Measurements from ENCODE around the gene SNIP1.
A peak's percentile ranks its signal among the peaks of the same experiment; 100 is the strongest.
"Not testable (repeated sequence)": the region's sequence is repeated elsewhere in the genome, so short reads cannot be mapped to it uniquely, and the experiment has no call there.

Gene SNIP1

DNA sequence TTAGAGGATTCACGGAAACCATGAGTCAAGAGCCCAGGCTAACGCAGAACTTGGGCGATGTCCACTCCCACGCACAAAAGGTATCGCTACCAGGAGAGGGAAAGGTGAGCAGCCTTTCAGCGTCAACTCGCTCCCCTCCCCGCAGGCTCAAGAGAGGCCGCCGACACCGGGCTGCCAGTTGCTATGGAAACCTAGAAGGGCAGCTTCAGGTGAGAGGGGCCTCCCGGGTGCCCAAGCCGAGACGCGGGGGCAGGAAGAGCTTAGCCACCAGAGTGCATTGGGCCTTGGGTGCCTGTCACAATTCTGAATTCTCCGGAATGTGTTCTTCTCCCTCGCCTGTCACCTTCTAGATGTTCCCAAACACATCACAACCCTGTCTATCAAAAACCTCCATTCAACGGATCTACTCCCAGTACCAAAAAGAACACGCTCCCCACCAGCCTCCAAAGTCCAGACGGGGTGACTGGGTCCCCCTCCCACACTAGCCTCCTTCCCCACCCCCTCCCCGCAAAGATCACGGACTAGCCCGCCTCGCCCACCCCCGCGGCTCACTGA lies 40.2 kb downstream of the SNIP1 start:
- DNase-seq (ENCODE audit: low read depth), result no peak

- no peak for DNase-seq (ENCODE audit: low read depth)
Measured at GRCh38 chr1:37509181-37509580, 44.9 kb downstream of the SNIP1 start.

DNA sequence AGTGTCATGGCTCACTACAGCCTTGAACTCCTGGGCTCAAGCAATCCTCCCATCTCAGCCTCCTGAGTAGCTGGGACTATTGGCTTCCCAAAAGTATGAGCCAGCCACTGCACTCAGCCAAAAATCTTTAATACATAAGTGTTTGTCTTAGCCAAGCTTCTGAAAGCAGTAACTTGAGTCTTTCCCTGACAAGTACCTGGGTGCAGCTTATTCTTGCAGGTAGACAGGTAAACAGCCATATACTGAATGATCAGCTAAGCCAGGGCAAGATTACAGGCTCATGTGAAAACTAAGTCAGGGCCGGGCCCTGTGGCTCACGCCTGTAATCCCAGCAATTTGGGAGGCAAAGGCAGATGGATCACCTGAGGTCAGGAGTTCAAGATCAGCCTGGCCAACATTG lies 47.4 kb downstream of the SNIP1 start:
- DNase-seq (ENCODE audit: low read depth), result no peak

- DNase-seq (ENCODE audit: low read depth), result not testable (repeated sequence)
Measured at GRCh38 chr1:37502791-37503190, 51.3 kb downstream of the SNIP1 start.

DNA sequence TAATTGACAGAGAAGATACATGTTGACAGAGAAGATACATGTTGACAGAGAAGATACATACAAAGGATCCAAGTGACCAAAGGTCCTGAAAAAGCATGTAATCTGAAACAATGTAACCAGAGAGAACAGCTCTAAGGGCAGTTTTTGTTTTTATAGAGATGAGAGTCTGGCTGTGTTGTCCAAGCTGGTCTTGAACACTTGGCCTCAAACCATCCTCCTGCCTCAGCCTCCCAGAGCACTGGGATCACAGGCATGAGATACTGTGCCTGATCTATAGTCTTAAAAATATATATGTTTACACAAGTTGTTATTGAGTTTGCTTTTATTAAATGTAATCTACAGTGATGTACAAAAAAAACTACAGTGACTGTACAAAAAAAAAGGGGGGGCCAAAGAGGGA lies 52.0 kb downstream of the SNIP1 start:
- no peak for DNase-seq (ENCODE audit: low read depth)

GRCh38 chr1:37501661-37502060 lies 52.4 kb downstream of the SNIP1 start:
- DNase-seq (ENCODE audit: low read depth), result no peak

DNA sequence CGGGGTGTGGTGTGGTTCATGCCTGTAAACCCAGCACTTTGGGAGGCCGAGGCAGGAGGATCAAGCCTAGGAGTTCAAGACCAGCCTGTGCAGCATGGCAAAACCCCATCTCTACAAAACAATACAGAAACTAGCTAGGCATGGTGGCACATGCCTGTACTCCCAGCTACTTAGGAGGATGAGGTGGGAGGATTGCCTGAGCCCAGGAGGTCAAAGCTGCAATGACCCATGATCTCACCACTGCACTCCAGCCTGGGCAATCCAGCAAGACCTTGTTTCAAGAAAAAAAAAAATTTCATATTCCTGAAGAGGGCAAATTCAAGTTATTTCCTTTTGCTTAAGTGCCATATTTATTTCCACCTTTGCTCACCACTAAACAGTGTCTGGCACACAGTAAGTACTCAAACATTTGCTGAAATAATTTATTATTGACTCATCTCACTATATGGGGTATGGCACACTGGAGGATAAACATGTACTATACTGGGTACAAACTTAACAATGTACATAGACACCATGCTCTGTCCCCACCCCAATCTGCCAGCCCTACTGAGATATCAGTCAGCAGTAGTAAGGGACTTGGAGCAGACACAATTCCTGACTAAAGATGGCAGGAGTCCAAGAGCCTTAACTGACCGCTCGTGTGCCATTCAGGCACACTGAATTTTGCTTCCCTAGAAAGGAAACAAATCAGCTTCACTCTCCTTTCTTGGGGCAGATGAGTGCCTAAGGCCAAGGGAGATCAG lies 55.0 kb downstream of the SNIP1 start:
- no peak for DNase-seq (ENCODE audit: low read depth)

- DNase-seq (ENCODE audit: low read depth), result no peak
Measured at GRCh38 chr1:37497832-37498231, 56.3 kb downstream of the SNIP1 start.

DNA sequence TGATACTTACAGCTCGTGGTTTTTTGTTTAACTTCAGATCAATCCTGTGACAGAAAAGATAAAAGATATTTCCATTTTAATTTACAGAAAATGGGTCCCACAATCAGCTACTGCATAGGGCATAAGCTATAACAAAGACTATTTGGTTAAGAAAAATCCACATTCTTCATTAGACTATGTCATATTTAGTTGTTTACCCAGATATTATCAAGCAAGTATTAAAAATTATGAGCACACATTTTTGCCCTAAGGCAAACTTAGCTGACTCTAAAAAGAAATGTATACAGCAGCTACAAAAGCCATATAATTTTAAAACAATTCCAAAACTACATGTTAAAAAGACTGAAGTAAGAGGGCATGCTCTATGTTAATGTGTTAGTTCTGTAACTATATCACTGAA lies 58.2 kb downstream of the SNIP1 start:
- DNase-seq (ENCODE audit: low read depth), result no peak

GRCh38 chr1:37493336-37494098 lies 60.6 kb downstream of the SNIP1 start:
- DNase-seq (ENCODE audit: low read depth), result no peak

DNA sequence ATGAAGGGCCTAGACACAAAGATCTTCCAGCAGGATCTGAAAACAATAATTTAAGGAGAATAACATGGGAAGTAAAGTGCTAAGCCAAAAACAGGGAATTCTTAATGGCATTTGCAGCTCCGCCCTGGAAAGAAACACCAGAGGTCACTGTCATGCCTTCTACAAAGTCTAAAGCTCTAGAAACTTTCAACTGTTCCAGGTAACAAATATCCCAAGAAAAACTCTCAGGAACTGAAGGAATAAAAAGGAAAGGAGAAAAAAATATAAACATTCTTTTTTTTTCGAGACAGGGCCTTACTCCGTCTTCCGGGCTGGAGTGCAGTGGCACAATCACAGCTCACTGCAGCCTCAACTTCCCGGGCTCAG lies 66.5 kb downstream of the SNIP1 start:
- no peak for DNase-seq (ENCODE audit: low read depth)

- DNase-seq (ENCODE audit: low read depth), result peak; percentile 55
Measured at GRCh38 chr1:37486680-37487618, 67.1 kb downstream of the SNIP1 start.

- no peak for DNase-seq (ENCODE audit: low read depth)
Measured at GRCh38 chr1:37485902-37486679, 68.0 kb downstream of the SNIP1 start.
